ENCODE measurements around the gene NAP1L4. TPM values are rescaled to one million over a fixed set of nuclear protein-coding genes. Genes with fewer than 3 reads are reported as not detected.

The NAP1L4 gene
- total and polyA plus RNA-seq, 9 donors = 54.4 to 136 (median 102) TPM

DNA sequence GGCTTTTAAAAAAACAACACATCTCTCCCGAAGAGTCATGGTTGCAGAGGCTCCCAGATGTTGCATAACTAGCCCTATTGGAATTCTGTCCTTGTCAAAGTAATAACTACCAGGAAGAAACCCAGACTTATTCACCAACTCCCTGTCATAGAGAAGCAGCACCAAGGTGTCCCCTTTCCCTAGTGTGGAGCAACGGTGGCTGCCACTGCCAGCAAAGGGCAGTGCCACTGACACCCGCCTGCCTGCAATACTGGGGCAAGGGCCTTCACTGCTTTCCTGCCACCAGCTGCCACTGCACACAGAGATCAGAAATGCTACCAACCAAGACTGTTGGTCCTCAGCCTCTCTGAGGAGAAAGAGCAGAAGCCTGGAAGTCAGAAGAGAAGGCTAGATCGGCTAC is 27.3 kb downstream of the NAP1L4 start:
- no peaks in the 10 kb centered on the region for H3K27me3 ChIP-seq
- TF ChIP-seq, protein P1, sequence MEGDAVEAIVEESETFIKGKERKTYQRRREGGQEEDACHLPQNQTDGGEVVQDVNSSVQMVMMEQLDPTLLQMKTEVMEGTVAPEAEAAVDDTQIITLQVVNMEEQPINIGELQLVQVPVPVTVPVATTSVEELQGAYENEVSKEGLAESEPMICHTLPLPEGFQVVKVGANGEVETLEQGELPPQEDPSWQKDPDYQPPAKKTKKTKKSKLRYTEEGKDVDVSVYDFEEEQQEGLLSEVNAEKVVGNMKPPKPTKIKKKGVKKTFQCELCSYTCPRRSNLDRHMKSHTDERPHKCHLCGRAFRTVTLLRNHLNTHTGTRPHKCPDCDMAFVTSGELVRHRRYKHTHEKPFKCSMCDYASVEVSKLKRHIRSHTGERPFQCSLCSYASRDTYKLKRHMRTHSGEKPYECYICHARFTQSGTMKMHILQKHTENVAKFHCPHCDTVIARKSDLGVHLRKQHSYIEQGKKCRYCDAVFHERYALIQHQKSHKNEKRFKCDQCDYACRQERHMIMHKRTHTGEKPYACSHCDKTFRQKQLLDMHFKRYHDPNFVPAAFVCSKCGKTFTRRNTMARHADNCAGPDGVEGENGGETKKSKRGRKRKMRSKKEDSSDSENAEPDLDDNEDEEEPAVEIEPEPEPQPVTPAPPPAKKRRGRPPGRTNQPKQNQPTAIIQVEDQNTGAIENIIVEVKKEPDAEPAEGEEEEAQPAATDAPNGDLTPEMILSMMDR (IDR thresholded peaks at IDR 0.05) = no peak
- no peak for TF ChIP-seq EP300 (IDR thresholded peaks at IDR 0.05)
- no peak for TF ChIP-seq POLR2A (IDR thresholded peaks at IDR 0.05)
- no peaks in the 10 kb centered on the region for H3K9me3 ChIP-seq
- intact Hi-C loops (cut with DNase I) = no loop called here
- H3K36me3 ChIP-seq = no peaks in the 10 kb centered on the region
- 79 to 87% (median 87%) methylated on average over 4 of the region's 4 CpGs for WGBS, 3 donors
- H3K4me3 ChIP-seq = no peak overlapping the region
- H3K27ac ChIP-seq = no peak overlapping the region
- H3K4me1 ChIP-seq (ENCODE audit: insufficient read depth) = no peaks in the 10 kb centered on the region
- no peak for DNase-seq

DNA sequence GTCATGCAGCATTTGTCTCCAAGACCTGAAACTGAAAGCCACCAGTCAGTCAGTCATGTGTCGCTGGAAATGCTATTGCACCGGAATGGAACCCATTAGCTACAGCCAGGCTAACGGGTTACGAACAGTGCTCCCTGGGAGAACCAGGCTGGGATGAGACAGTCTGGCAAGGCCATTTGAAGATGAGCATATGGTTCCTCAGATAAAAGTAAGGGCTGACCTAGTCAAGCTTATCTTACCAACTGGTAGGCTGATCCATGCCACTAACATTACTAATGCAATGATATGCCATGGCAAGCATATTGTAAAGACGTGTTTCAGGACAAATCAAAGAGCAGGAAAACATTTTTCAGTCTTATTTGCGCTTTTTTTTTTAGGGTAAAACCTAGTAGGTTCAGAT is 28.4 kb downstream of the NAP1L4 start:
- no peak for TF ChIP-seq POLR2A (IDR thresholded peaks at IDR 0.05)
- TF ChIP-seq, protein P1 (IDR thresholded peaks at IDR 0.05) = no peak
- DNase-seq = no peak
- Histone ChIP-seq H3K27ac (no peak overlapping the region), H3K36me3 (no peaks in the 10 kb centered on the region), H3K9me3 (no peaks in the 10 kb centered on the region), H3K27me3 (no peaks in the 10 kb centered on the region), H3K4me1 (ENCODE audit: insufficient read depth) (no peaks in the 10 kb centered on the region), H3K4me3 (no peak overlapping the region)
- intact Hi-C loops (cut with DNase I) = no loop called here
- 91 to 97% (median 96%) methylated on average over 6 of the region's 6 CpGs for WGBS, 3 donors

DNA sequence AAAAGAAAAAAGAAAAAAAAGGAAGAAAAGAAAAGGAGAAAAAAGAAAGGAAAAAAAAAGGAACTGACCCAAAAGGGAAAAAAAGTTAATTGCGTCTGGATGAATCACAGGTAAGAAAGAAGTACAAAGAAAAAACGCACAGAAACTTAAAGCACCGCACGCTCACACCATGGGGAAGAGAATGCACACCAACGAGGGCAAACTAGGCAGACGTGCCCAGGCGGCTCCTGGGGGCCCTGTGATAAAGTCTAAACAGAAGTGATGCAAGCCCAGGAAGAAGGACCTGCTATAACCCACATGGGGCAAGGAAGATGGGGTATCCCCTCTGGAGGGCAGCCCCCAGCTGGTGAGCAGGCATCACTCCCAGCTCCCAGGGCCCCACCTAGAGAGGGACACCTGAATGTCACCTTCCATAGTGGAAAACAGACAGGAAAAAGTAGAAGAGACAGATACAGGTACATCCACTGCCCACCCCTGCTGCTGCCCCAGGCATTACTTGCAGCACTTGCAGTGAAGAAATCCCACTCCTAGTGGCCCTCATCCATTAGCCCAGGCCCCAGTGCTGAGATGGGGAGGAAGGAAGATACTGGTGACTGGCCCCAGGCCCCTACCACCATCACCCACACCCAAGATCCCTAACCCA is 28.9 kb downstream of the NAP1L4 start:
- no peaks in the 10 kb centered on the region for H3K27me3 ChIP-seq
- 89 to 90% (median 90%) methylated on average over 7 of the region's 7 CpGs for WGBS, 3 donors
- no peaks in the 10 kb centered on the region for H3K36me3 ChIP-seq
- H3K4me1 ChIP-seq (ENCODE audit: insufficient read depth) = no peaks in the 10 kb centered on the region
- H3K27ac ChIP-seq = no peak overlapping the region
- DNase-seq = no peak
- H3K4me3 ChIP-seq = no peak overlapping the region
- intact Hi-C loops (cut with DNase I) = no loop called here
- TF ChIP-seq POLR2A (IDR thresholded peaks at IDR 0.05) = no peak
- TF ChIP-seq, protein P1 (IDR thresholded peaks at IDR 0.05) = no peak
- no peak for TF ChIP-seq EP300 (IDR thresholded peaks at IDR 0.05)
- H3K9me3 ChIP-seq = no peaks in the 10 kb centered on the region

DNA sequence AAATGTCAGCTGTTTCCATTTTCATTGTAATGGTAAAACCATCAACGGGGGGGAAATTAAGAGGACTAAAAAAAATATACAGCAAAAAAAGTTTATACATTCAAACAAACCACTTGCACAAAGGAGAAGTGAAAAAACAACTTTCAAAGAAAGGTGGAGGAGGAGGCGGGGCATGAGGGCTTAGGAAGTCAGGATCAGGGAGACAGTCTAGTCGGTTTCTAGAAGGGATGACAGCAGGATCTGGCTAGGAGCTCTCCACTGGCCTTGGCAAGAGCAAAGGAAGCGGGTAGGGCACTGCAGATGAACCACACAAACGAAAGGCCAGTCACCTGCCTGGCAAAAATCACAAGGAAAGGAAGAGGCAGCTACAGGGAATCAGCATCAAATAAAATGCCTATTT is 31.0 kb downstream of the NAP1L4 start:
- WGBS, 3 donors = 74 to 79% (median 75%) methylated on average over 5 of the region's 5 CpGs
- H3K36me3 ChIP-seq = no peaks in the 10 kb centered on the region
- H3K27me3 ChIP-seq = no peaks in the 10 kb centered on the region
- TF ChIP-seq, protein P1 (IDR thresholded peaks at IDR 0.05) = no peak
- TF ChIP-seq EP300 (IDR thresholded peaks at IDR 0.05) = no peak
- TF ChIP-seq POLR2A (IDR thresholded peaks at IDR 0.05) = no peak
- no peak overlapping the region for H3K27ac ChIP-seq
- no peaks in the 10 kb centered on the region for H3K9me3 ChIP-seq
- no peak overlapping the region for H3K4me3 ChIP-seq
- no peaks in the 10 kb centered on the region for H3K4me1 ChIP-seq (ENCODE audit: insufficient read depth)
- intact Hi-C loops (cut with DNase I) = no loop called here
- no peak for DNase-seq
